Measurements from ENCODE around the gene E4F1.

DNA sequence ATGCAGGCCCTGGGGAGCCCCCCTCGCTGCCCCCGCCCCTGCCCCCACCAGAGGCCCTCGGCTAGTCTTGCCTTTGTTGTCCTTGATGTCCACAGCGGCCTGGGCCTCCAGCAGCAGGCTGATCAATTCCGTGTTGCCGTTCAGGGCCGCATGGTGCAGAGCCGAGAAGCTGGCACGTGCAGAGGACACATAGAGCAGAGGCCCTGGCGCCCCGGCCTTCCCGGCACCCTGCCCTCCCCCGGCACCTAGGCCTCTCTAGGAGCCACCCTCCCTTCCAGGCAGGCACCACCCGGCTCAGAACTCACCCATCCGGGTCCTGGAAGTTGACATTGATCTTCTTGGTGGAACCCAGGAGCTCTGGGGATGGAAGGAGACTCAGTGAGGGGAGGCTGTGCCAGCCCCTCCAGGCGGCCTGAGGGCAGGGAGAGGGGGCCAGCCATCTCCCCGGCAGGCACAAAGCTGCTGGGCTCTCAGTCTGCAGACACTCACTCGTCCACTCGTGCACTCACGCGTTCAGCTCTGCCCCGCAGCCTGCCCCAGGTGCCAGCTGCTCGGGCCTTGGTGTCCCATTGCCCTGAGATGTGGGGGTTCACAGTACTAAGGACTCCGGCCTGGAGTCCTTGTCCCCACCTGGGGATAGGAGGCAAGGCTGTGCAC is 33.3 kb upstream of the E4F1 start:
- TF ChIP-seq, protein P1, sequence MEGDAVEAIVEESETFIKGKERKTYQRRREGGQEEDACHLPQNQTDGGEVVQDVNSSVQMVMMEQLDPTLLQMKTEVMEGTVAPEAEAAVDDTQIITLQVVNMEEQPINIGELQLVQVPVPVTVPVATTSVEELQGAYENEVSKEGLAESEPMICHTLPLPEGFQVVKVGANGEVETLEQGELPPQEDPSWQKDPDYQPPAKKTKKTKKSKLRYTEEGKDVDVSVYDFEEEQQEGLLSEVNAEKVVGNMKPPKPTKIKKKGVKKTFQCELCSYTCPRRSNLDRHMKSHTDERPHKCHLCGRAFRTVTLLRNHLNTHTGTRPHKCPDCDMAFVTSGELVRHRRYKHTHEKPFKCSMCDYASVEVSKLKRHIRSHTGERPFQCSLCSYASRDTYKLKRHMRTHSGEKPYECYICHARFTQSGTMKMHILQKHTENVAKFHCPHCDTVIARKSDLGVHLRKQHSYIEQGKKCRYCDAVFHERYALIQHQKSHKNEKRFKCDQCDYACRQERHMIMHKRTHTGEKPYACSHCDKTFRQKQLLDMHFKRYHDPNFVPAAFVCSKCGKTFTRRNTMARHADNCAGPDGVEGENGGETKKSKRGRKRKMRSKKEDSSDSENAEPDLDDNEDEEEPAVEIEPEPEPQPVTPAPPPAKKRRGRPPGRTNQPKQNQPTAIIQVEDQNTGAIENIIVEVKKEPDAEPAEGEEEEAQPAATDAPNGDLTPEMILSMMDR (IDR thresholded peaks at IDR 0.05 in 4 of 5, conservative IDR thresholded peaks at IDR 0.05 in 1 of 5): no peak
- no peak for TF ChIP-seq POLR2A (IDR thresholded peaks at IDR 0.05)

Measured in gastrocnemius medialis (tissue), 4 donors.